OCI-M2 (cell line): ENCODE measurements around the gene TEX29.

ENCODE experiments used
- DNase-seq: peaks from one replicate; lab custom pipeline; 2025; ENCODE audit not compliant: unreplicated experiment; lab: John Stamatoyannopoulos, UW

The TEX29 gene

GRCh38 chr13:111367340-111367739 lies 46.9 kb downstream of the TEX29 start:
- DNase-seq: no peak

GRCh38 chr13:111368091-111368490 lies 47.6 kb downstream of the TEX29 start:
- no peak for DNase-seq

- DNase-seq: no peak
These were observed 49.7 kb downstream of the TEX29 start for GRCh38 chr13:111370147-111370546.

- no peak for DNase-seq
These were observed 50.4 kb downstream of the TEX29 start for GRCh38 chr13:111370570-111371535.

- no peak for DNase-seq
These were observed 51.3 kb downstream of the TEX29 start for GRCh38 chr13:111371720-111372119.

- no peak for DNase-seq
These were observed 52.4 kb downstream of the TEX29 start for GRCh38 chr13:111372651-111373425.

- DNase-seq: no peak
These were observed 53.0 kb downstream of the TEX29 start for GRCh38 chr13:111373486-111373885.

- DNase-seq: no peak
These were observed 60.0 kb downstream of the TEX29 start for GRCh38 chr13:111380431-111380830.

GRCh38 chr13:111382411-111382810 lies 62.0 kb downstream of the TEX29 start:
- DNase-seq: no peak

GRCh38 chr13:111382877-111383276 lies 62.4 kb downstream of the TEX29 start:
- DNase-seq: no peak

GRCh38 chr13:111383591-111384440 lies 63.4 kb downstream of the TEX29 start:
- no peak for DNase-seq

- no peak for DNase-seq
These were observed 64.2 kb downstream of the TEX29 start for GRCh38 chr13:111384441-111385182.

GRCh38 chr13:111385183-111385857 lies 64.9 kb downstream of the TEX29 start:
- no peak for DNase-seq

- no peak for DNase-seq
These were observed 66.8 kb downstream of the TEX29 start for GRCh38 chr13:111387026-111387871.

GRCh38 chr13:111387945-111388600 lies 67.6 kb downstream of the TEX29 start:
- no peak for DNase-seq

- DNase-seq: no peak
These were observed 68.5 kb downstream of the TEX29 start for GRCh38 chr13:111388851-111389500.

- no peak for DNase-seq
These were observed 69.4 kb downstream of the TEX29 start for GRCh38 chr13:111389621-111390521.
